HG03095 (cell line): ENCODE data around the gene KNDC1.

Experiments
- ATAC-seq: cut with Tn5 transposase; IDR thresholded peaks from one replicate; pipeline ENCODE4 v1.9.1; 2021; ENCODE audit warnings: moderate library complexity; ENCODE audit not compliant: unreplicated experiment

The KNDC1 gene

DNA sequence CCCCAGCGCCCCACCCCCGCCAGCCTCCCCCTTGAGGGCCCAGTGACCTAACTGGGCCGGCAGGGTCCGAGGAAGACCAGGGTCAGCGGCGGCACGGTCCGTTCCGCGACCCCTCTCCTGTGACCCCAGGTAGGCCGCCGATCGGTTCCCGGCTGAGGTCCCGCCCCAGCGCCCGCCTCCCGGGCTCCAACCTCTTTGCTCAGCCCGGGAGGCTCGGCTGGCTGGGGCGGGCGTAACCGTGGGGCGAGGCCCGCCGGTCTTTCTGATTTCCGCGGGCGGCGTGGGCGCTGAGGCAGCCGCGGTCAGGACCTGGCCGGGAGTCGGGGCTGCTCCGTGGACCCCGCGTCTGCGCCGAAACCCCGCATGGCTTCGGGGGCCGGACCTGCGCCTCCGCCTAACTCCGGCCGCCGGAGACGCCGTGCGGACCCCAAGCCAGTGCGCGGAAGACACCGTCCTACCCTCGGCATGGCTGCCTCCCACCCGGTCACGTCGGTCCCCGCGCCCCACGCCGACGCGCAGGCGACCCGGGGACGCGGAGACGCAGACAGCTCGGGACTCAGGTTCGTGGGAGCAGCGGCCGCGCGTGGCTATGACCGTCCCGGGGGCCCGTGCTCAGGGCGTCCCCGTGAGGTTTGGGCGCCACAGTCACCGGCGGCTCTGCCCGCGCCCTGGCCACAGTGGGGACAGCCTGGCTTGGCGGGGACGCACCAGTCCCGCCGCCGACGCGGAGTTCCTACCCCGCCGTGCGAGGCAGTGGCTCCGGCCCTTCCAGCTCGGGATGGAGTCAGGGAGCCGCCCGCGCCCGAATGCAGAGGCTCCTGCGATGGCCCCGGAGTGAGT lies 76.6 kb downstream of the KNDC1 start:
- ATAC-seq: no peak

DNA sequence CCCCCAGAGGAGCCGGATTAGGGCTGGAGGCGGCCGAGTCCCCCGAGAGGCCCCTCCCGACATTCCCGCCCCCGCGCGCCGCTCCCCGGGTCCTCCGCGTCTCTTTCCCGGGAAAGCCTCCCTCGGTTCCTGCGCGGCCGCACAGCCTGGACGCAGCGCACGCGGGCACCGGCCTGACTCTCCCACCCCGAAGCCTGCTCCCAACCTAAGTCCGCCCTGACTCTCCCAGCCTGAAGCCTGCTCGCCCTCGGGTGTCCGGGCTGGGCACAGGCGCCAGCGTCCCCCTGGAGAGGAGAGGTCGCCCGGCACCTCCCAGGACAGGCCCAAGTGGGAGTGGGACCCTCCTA lies 77.2 kb downstream of the KNDC1 start:
- ATAC-seq: no peak

- no peak for ATAC-seq
Observed at GRCh38 chr10:133237588-133238465, 77.8 kb downstream of the KNDC1 start, which contains the start of gene VENTX. VENTX (plus strand) TSS chr10:133237855; CDS start chr10:133237915, 60 bp downstream.

DNA sequence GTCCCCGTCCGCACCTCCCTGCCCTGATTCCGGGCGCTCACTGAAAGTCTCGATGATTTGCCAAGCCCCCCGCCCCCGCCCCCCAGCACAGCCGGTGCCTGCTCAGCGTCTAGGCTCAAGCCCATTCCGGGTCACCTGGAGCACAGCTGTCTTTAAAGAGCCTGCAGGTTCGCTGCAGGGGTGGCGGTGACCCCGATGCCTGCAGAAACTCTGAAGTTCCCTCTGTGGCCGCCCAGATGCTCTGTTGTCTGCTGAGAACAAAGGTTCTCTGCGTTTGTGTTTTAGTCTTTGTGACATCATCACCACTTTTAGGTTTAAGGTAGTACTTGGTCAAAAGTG lies 78.4 kb downstream of the KNDC1 start:
- ATAC-seq: no peak

DNA sequence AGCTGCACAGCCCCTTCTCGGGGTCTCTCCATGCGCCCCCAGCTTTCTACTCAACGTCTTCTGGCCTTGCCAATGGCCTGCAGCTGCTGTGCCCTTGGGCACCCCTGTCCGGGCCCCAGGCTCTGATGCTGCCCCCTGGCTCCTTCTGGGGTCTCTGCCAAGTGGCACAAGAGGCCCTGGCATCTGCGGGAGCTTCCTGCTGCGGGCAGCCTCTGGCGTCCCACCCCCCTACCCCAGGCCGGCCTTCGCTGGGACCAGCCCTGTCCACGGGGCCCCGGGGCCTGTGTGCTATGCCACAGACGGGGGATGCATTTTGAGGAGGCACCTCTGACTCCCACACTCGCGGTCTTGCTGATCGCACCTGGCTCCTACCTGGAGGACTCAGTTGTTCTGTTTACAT lies 80.0 kb downstream of the KNDC1 start:
- ATAC-seq: no peak

DNA sequence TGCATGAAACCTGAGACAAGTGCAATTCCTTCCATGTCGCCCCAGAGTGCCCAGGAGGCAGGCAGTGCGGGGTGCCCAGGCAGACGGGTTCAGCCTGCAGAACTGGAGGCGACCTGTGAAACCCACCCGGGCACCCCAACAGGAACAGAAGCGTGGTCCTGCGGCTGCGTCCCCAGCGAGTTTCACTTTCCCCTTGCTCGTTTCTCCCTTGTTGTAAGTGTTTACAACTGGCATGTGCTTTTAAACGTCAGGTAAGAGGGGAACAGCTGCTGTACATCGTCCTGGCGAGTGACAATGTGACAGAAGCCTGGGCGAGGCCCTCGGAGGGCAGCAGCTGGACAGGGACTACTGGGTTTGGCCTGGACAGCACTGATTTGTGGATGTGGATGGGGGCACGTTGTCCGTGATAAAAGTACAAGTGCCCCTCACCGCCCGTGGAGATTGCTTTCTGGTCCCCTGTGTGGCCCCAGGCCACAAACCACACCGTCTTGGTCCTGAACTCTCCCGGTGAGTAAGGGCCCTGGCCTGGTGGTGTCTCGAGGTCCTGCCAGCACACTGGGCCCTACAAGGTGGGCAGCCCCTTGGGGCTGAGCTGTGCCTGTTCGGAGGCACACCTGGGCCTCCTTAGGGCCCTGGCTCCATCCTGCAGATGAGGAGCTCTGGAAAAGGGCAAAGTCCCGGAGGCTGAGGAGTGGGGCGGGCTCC lies 81.6 kb downstream of the KNDC1 start:
- no peak for ATAC-seq

DNA sequence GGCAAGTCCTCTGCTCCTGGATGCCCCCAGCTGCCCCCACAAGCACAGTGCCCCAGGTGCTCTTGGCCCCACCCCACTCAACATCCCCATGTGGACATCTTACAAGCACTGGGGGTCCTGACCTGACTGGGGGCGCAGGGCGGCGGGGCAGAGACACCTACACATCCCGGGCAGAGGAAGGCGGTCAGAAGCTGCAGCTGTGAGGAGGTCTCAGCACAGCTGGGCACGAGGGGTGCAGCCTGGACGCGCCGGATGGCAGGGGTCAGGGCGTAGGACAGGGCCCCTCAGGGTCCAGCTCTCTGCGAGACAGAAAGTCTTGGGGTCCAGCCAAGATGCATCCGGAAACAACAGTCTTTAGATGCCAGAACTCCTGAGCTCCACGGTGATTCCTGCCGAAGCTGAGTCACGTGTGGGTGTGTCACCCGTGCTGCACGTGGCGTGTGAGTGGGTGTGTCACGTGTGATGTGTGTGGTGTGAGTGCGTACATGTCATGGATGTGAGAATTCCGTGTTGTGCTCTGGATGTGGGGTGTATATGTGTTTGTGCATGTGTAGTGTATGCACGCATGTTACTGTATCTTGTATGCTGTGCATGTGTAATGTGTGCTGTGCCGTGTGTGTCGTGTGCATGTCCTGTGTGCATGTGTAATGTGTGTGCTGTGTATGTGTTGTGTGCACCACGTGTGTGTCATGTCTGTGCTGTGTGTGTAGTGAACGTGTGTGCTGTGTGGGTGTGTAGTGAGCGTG lies 82.8 kb downstream of the KNDC1 start:
- no peak for ATAC-seq

DNA sequence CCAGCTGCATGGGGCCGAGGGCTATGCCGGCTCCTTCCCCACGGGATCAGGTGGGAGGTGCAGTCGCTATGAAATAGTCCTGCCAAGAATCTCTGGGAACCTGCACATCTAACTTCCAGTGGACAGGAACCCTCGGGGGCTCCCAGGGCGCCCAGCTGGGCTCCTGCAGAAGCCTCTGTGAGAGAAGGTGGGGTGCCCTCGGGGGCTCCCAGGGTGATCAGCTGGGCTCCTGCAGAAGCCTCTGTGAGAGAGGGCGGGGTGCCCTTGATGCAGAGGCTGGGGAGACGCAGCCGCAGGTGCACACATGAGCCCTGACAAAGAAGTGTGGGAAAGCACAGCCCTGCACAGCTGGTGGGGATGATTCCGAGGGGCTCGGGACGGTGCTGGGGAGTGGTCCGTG lies 83.6 kb downstream of the KNDC1 start:
- no peak for ATAC-seq

DNA sequence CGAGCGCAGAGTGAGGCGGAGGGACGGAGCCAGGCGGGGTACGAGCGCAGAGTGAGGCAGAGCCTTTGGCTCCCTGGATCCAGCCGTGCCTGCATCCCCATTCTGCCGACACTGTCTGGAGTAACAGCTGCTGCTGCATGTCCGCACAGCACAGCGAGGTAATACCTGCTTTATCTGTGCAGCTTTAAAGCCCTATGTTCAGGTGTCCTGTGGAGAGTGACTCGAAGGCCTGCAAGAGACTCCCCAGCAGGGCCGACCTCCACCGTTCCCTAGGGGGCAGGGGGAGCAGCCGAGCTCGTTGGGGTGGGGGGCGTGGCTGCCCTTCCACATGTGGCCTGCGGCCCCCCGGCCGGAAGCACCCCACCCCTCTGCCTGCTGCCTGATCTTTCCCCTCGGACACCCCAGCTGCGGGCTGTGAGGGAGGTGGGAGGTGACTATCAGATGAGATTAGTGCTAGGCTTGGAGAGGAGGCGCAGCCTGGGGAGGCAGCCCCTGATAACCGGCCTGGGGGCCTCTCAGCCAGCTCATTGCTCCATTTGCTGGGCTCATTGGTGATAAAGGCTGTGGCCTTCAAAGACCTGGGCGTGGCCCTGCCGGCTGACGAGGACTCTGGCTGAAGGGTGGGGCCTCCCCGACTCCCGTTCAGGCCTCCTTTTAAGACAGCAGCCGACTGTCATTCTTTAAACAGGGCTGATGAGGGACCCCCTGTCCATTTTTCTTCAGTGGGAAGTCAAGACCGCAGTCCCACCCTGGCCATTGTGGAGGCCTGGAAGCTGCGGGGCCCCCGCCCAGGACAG lies 85.6 kb downstream of the KNDC1 start:
- no peak for ATAC-seq

DNA sequence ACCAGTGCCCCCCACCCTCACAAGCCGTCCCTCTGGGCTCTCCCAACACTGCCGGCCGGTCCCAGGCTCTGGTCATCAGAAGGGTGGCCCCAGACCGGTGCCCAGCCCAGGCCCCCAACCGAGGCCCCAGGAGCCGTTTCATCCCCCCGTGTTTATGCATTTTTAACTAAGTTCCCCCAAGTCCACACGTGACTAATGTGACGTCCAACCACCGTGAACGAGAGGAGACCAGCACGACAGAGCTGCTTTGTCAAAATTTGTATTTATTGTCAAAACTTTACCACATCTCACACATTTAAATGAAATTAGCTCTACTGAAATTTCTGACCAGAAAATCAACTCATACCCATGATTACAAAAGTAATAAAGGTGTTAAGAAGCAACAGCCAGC lies 86.2 kb downstream of the KNDC1 start:
- no peak for ATAC-seq

DNA sequence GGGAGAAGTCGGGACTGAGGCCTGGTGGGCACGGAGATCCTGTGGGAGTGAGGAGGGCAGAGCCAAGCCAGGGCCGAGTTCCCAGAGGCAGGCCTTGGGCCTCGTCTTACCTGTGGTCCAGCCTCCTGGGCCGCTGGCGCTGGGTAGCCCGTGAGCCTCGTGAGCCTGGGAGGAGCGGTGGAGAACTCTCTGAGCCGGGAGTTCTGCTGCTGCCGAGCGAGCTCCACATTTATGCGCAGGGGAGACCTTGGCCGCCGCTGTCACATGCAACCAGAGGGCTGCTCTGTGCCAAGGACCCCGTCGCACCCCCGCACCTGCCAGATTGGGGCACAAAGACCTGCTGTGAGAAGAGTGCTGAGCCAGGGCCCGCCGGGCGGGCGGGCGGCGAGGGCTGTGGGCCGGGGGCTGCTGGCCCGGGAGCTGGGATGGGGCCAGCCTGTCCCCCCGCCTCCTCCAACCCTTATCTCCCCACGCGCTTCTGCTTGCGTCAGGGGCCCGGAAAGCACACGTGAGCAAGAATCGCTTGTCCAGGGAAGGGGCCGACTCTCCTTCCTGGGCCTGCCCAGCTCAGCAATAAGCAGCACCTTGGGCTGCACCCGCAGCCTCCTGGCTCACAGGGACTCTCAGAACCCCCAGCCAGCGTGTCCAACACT lies 87.8 kb downstream of the KNDC1 start:
- ATAC-seq: no peak

- ATAC-seq: no peak
Observed at GRCh38 chr10:133248334-133248715, 88.3 kb downstream of the KNDC1 start.

DNA sequence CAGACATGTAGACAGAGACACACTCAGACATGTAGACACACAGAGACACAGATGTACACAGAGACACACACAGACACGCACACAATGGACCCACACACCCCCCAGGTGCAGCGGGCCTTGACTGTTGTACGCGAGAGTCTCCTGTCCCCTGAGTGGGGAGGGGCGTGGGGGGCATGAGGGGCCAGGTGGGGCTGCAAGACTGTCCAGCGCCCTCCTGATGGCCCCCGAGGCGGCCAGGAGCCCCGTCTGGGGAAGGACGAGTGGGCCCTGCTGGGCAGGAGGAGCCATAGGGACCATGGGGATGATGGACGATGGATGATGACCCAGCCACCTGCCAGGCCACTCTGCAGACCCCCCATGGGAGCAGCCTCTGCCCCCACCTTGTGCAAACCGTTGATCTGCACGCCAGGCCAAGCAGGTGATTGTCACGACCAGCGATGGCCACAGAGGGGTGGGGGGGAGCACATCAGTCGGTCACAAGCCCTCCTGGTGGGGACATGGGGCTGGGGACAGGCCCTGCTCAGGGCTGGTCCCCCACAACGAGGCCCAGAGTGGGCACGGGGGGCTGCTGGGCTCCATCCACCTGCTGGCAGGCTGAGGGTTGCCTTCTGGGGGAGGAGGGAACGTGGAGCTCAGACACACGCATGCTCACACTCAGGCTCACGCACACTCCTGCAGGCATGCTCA lies 89.2 kb downstream of the KNDC1 start:
- no peak for ATAC-seq

- no peak for ATAC-seq
Observed at GRCh38 chr10:133249975-133250754, 90.1 kb downstream of the KNDC1 start.

- ATAC-seq: no peak
Observed at GRCh38 chr10:133251388-133252222, 91.6 kb downstream of the KNDC1 start.

DNA sequence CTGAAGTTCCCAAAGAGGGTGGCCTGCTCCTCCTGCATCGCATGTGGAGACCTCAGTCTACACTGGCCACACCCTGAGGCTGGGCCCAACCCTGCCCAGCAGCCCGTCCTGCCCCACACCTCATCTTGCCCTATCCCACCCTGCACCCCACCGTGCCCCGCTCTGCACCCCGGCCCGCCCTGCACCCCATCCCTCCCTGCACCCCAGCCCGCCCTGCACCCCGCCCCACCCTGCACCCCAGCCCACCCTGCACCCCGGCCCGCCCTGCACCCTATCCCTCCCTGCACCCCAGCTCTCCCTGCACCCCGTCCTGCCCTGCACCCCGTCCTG lies 92.2 kb downstream of the KNDC1 start:
- ATAC-seq: no peak

DNA sequence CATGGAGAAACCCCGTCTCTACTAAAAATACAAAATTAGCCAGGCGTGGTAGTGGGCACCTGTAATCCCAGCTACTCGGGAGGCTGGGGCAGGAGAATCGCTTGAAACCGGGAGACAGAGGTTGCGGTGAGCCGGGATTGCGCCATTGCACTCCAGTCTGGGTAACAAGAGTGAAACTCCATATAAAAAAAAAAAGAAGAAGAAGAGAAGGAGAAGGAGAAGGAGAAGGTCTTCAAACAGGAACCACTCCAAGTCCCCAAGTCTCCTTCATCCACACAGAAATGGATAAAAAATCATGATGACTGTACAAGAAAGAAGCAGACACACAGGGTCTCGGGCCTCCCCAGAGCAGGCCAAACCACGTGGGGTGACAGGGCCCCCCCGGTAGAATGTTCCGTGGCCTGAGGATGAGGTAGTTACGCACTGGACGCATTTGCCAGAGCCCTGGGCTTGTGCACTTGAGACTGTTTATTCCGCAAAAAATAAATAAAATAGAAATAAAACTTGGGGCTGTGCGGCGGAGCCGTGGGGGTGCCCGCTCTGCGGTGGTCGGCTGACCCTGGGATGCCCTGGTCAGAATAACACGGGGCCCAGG lies 93.4 kb downstream of the KNDC1 start:
- no peak for ATAC-seq
